Heart left ventricle (tissue), 13 donors: ENCODE results near the gene PLXNC1.

Experiments used
- CTCF ChIP-seq, 12 donors: fragments of 200-600 bp; sonication (generic) in 4 of 12; IDR thresholded peaks; one replicate each; pipeline versions ENCODE4 v1.5.0 to v1.8.0; 2018 to 2022; ENCODE audit warnings: antibody characterized with exemption in 12 of 12, mild to moderate bottlenecking in 5 of 12
- POLR2A ChIP-seq, 2 donors: fragments of 450-650 bp; IDR thresholded peaks; one replicate each; pipeline ENCODE4 v1.6.1; 2017; ENCODE audit warnings: antibody characterized with exemption in 2 of 2, mild to moderate bottlenecking in 2 of 2, moderate library complexity in 2 of 2
- donor health status: ischemic (EF 13 %, LVEDD 7.1; RV severe dilation, severe dysfunction).
- donor health status: DM: no; HTN: yes; CAD: no.
- donor health status: DM: no; HTN: no; CAD: no.
- donor health status: ischemic (EF 25% LVEDD 6.9; RV normal size, moderate dysfunction).
- donor health status: ischemic (EF 25% LVEDD 5.7; RV mildly dilated, moderate dysfunction).
- donor health status: ischemic (EF 35%, LVEDD 5.7; RV mildly dilated, moderate dysfunction).
- donor health status: nonischemic (EF 11% LVEDD 7.7; RV severe dilation, severe dysfunction).
- donor health status: DM: yes; HTN: yes; CAD: no.
- donor health status: PGD.
- donor health status: ischemic (EF 29% LVEDD 5.4; RV normal size, mild dysfunction).
- donor health status: nonischemic (EF 23%, LVEDD 6.1; RV moderate dilation, normal function).

GRCh38 chr12:94179723-94180122 is 31.3 kb downstream of the PLXNC1 start:
- TF ChIP-seq POLR2A (IDR thresholded peaks at IDR 0.05): no peak
- no peak for TF ChIP-seq CTCF (IDR thresholded peaks at IDR 0.05)
